GM19455 (cell line): Measurements from ENCODE around the gene THBD.

ENCODE experiments used
- ATAC-seq: cut with Tn5 transposase; IDR thresholded peaks from one replicate; pipeline ENCODE4 v1.9.1; 2021; ENCODE audit not compliant: unreplicated experiment

Gene THBD

DNA sequence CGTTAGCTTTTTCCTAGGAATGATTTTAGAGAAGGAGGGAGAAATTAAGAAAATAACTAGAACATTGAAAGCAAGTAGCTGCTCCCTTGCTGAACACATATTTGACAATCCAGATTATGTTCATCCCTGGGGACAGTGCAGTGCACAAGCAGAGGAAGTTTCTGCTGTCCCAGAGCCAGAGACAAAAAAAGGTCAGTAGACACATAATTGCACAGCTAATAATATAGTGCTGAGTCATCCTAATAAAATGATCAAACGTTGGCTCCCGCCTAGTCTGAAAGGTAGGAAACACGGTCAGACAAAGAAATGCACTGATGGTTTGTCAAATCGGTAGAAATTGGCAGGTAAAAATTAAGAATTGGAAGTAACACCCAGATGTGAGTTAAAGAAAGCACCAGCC lies 36.0 kb downstream of the THBD start:
- no peak for ATAC-seq

GRCh38 chr20:23011008-23011721 lies 38.3 kb downstream of the THBD start:
- ATAC-seq = no peak

DNA sequence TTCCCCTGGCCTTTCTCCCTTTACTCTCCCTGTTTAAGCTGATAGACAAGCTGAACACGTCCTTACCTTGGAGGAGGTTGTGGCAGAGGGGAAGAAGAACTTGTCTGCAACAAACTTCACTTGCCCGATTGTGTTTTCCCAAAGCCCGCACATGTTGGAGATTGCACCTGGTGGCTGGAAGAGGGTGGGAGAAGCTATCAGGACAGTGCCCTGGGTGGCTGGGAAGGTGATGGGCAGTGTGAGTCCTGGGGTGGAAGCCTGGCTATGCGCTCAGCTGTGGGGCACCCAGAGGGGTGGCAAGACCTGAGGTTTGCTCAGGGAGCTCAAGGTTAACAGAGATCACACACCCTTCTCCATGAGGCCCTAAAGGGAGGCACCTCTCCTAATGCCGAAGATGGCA lies 39.4 kb downstream of the THBD start:
- ATAC-seq = no peak

DNA sequence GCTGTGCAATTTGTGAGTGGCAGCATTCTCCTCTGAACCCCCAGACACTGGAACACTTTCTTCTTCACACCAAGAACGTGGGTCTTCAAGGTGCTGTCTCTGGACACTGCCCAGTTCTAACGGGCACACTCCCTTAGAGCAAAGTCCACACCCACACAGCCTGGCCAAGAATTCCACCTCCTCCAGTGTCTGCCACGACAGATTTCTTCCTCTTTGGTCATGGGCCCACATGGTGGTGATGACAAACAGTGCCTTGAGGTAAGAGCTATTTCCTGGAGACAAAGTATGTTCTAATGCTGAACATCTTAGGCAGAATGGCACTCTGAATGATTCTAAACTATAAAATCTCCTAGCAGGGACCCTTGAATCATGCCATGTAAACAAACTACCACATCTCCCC lies 39.8 kb downstream of the THBD start:
- ATAC-seq = no peak

- no peak for ATAC-seq
These were observed 40.8 kb downstream of the THBD start for GRCh38 chr20:23008667-23009066.

- ATAC-seq = no peak
These were observed 41.4 kb downstream of the THBD start for GRCh38 chr20:23007886-23008655.

DNA sequence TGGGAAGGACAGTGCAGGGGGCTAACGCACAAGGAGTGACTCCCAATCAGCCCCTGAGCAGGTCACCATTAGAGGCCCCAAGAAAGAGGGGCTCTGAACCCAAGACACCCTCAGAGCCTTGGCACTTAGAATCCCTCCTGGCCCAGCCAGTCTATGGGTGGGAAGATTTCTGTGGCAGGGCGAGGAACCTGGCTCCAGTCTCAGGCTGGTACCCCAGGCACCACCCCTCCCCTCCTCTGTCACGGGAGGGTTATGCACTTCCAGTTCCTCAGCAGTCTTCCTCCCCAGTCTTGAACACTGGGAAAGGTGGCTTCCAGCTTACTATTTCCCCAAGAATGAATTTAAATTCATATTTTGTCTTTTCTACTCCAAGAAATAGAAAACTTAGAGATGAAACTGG lies 42.0 kb downstream of the THBD start:
- no peak for ATAC-seq

GRCh38 chr20:23005776-23006175 lies 43.7 kb downstream of the THBD start:
- no peak for ATAC-seq

GRCh38 chr20:23003881-23004460 lies 45.5 kb downstream of the THBD start:
- ATAC-seq = no peak

DNA sequence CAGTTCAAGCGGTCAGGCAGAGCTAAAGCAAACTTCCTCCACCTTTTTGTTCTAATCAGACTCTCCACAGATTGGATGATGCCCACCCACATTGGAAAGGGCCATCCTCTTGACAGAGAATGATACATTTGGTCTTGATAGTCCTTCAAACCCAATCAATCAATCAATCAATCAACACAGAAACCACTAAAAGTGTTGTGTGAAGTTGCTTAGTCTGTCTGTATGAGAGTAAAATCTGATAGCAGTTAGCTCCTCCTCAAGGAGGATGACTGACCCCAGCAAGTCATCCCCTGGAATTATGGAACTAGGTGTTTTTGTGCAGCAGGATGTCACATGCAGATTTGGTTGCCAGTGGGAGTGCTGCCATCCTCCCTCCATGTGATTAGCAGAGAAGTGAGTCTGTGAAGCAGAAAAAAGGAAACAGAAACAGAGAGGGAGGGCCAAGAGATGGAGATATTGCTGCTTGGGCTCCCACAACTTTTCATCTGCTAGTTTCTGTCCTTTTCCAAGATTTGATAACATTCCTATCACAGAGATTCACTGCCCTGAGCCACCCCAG lies 46.3 kb downstream of the THBD start:
- ATAC-seq = no peak

GRCh38 chr20:23002276-23002675 lies 47.2 kb downstream of the THBD start:
- ATAC-seq = no peak

DNA sequence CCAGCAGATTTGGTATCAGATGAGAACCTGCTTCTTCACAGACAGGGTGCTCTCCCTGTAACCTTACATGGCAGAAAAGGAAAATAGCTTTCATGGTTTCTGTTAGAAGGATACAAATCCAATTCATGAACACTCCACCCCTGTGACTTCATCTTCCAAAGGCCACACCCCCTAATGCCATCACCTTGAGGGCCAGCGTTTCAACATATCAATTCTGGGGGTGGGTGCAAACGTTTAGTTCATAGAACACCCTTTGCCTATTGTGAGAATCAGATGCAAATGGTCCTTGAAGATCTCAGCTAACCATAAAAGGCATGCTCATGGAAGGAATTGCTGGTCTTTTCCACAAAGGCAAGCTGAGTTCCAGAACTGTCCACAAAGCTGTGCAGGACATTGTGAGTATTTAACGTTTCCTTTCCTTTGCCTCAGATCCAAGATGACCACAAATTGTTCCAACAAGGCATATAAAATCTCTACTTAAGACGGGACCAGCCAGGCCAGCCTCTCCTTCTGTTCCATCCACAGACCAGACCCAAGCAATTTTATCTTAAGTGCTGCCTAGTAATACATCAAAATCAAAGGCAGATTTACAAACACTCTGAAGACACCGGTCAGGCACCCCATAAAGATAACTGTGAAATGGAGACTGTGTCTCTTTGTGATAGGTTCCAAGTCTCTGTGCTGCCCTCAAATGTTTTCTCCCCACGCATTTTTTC lies 49.1 kb downstream of the THBD start:
- ATAC-seq = no peak

DNA sequence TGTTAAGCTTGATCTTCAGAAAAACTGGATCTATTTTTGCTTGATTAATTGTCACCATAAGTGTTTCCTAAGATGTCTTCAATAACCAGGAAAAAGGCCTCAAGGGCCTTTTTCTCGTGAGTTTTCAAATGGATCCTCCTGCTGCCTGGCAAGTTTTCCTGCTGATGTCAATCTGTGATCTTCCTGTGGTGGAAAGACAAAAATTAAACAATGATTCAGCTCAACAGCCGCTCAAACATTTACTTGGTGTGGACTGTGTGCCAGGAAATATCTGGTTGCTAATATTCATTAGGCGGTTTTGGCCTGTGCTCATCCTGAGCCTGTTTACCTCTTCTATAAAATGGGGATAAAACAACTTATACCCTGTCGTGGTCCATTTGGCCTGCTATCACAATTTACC lies 49.7 kb downstream of the THBD start:
- ATAC-seq = no peak

DNA sequence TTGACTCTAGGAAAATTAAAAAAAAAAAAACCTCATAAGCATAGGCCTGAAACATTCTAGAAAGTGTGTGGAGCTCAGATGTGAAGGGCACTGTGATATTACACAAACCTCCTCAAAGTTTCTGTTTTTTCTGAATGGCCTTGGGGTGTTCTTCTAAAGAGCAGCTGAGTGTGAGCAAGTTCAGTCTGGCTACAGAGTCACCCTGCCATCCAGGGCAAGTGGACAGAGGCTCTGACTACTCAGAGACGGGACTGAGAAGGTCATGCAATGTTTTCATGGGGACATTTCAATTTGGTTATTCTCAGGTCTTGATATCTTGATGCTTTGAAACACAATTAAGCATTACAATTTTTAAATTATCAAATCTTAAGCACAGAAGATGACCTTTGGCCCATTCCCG lies 51.0 kb downstream of the THBD start:
- no peak for ATAC-seq

GRCh38 chr20:22995923-22996322 lies 53.5 kb downstream of the THBD start:
- ATAC-seq = no peak
